ENCODE data around the gene PLEKHA6. TPM values are rescaled to one million over a fixed set of nuclear protein-coding genes. Genes with fewer than 3 reads are reported as not detected.

PLEKHA6 gene
- total RNA-seq, 1 donor, result 3.9 TPM

DNA sequence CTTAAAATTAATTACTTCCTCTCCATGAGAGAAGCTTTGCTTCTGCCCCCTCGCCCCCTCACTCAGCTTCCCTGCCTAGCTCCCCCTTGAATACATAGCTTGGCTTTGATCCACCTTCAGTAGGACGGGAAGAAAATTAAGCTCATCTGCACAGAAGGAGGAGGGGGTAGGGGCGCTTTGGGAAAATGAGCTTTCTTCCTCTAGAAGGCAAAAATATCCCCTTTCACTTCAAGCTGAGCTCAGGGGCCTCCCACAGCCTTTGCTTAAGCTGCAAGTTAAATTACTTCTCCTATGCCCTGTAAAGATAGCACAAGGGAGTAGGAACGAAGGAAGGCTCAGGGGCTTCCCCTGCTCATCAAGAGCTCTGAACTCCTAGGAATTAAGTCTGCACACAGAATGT lies 80.8 kb downstream of the PLEKHA6 start:
- TF ChIP-seq, protein P1, sequence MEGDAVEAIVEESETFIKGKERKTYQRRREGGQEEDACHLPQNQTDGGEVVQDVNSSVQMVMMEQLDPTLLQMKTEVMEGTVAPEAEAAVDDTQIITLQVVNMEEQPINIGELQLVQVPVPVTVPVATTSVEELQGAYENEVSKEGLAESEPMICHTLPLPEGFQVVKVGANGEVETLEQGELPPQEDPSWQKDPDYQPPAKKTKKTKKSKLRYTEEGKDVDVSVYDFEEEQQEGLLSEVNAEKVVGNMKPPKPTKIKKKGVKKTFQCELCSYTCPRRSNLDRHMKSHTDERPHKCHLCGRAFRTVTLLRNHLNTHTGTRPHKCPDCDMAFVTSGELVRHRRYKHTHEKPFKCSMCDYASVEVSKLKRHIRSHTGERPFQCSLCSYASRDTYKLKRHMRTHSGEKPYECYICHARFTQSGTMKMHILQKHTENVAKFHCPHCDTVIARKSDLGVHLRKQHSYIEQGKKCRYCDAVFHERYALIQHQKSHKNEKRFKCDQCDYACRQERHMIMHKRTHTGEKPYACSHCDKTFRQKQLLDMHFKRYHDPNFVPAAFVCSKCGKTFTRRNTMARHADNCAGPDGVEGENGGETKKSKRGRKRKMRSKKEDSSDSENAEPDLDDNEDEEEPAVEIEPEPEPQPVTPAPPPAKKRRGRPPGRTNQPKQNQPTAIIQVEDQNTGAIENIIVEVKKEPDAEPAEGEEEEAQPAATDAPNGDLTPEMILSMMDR (IDR thresholded peaks at IDR 0.05; ENCODE audit: insufficient read depth, low read depth, low read length), result no peak
- no peak overlapping the region for H3K4me3 ChIP-seq (ENCODE audit: low read depth, low read length)
- no peak for DNase-seq (ENCODE audit: low read depth)

DNA sequence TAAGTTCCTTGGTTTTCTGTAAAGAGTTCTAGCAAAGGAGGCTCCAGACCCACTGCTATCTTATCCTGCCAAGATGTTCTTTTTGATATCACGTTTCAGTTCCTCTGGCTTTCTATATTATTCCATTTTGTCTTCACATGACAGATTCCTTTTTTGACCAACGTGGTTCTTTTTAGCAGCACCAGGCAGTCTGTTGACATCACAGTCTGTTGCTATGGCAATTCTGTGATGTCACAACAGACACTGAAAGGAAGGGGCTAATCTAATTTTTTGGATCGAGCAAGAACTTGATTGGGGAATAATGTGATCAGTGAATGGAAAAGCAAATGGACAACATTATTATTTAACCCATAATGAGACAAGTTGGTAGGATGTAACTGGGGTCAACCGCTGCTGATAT lies 81.5 kb downstream of the PLEKHA6 start:
- DNase-seq (ENCODE audit: low read depth), result no peak
- no peak overlapping the region for H3K4me3 ChIP-seq (ENCODE audit: low read depth, low read length)
- TF ChIP-seq, protein P1 (IDR thresholded peaks at IDR 0.05; ENCODE audit: insufficient read depth, low read depth, low read length), result no peak

DNA sequence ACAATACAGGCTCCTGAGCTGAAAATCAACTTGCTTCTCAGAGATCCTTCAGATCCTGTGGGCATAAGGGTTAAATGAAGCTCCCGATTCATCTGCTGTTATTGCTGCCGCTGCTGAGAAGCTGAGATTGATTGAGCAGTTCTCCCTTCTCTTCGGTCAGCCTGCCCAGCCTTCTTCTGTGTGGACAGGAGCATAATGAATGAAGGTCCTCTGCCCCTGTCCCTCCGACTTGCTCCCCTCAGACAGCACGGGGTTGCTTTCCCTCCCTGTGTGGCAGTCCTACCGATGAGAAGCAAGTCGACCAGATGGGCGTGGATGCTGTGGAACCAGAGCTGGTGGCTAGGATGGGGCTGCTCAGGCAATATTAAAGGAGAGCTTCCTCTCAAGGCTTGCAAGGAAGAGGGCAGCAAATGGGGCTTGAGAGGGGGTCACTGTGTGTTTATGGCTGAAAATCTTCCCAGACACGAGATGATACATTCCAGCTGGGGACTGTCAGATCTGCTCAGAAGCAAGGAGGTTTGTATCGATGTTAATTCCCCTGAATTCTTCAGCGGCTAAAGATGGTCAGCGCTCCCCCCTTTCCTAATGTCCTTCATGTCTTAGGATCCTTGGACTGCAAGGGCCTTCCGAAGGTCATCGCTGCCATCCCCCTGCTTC lies 82.0 kb downstream of the PLEKHA6 start:
- TF ChIP-seq, protein P1 (IDR thresholded peaks at IDR 0.05; ENCODE audit: insufficient read depth, low read depth, low read length), result no peak

DNA sequence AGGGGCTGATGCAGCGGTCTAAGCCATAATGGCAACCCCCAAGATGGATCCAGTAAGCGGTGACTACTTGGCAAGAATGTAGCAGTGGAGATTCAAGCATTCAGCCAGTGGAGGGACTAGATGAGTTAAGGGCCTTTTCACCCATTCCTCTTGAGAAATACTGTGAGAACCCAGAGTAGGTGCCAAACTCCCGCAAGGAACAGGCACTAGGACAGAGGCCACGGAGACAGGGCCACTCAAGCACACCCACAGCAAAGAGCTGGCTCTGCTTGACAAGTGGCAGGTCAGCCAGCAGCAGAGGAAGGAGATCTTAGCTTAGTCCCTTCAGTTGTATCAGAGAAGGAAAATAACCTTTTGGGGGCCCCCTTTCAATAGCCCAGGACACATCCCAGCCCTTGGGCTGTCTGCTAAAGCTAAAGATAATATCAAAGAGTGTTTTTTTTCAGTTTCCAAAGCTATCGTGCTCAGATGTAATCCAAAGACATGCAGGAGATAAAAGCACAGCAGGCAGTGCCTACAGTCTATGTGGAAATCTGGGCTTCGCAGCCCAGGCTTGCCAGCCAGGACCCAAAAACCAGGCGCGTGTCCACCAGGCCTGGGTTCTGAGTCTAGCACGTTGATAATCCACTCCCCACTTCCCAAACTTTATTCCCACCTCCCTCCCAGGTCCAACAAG lies 83.9 kb downstream of the PLEKHA6 start:
- peak; percentile 34 for DNase-seq (ENCODE audit: low read depth)
- TF ChIP-seq, protein P1 (IDR thresholded peaks at IDR 0.05; ENCODE audit: insufficient read depth, low read depth, low read length), result no peak
- H3K4me3 ChIP-seq (ENCODE audit: low read depth, low read length), result no peak overlapping the region

More for the DNA sequence above, 82.0 kb downstream of the PLEKHA6 start:
- no peak overlapping the region for H3K4me3 ChIP-seq (ENCODE audit: low read depth, low read length)
- peak; percentile 42 for DNase-seq (ENCODE audit: low read depth)

DNA sequence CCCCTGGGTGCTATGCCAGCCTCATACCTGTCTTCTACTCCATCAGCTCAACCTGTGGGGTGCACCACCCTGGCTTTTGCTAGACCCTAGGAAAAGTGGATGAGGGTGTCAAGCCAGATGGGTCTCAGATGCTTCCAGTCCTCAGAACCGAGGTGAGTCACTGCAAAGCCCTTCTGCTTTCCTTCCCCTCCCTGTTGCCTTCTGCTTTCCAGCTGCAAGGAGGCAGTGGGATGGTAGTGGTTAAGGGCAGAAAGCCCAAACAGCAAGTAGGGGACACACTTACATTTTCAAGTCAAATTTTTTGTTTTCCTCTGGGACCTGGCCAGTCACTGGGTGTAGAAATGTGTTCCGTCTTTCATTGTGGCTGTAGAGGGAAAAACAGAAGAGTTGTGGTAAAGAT lies 85.3 kb downstream of the PLEKHA6 start:
- H3K4me3 ChIP-seq (ENCODE audit: low read depth, low read length), result no peak overlapping the region
- TF ChIP-seq, protein P1 (IDR thresholded peaks at IDR 0.05; ENCODE audit: insufficient read depth, low read depth, low read length), result no peak
- peak; percentile 45 for DNase-seq (ENCODE audit: low read depth)

DNA sequence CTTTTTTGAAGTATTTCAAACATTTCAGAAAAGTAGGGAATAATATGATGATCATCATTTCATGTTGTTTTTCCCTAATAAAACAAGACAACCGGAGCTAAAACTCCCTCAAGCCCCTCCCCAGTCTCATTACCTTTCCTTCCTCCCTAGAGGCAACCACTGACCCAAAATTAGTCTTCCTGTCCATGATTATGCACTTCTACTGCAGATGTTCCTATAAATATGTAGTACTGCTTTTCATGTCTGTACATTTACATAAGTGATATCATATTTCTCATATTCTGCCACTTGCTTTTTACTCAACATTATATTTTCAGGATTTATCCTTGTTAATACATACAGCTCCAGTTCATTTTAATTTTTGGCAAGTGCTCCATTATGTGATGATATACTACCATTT lies 87.2 kb downstream of the PLEKHA6 start:
- DNase-seq (ENCODE audit: low read depth), result no peak
- H3K4me3 ChIP-seq (ENCODE audit: low read depth, low read length), result no peak overlapping the region
- TF ChIP-seq, protein P1 (IDR thresholded peaks at IDR 0.05; ENCODE audit: insufficient read depth, low read depth, low read length), result no peak

All from fibroblast of villous mesenchyme (primary cell).